Hepatocyte (in vitro differentiated cells): Measurements from ENCODE around the gene NELFA.

ENCODE experiments used
- CTCF ChIP-seq: fragments of 200-600 bp; sonication (generic); IDR thresholded peaks from 2 replicates; pipeline ENCODE4 v1.5.1; 2016; ENCODE audit warnings: antibody characterized with exemption, mild to moderate bottlenecking; ENCODE audit not compliant: poor library complexity
- EZH2 ChIP-seq: fragments of 200-600 bp; sonication (generic); IDR thresholded peaks from 2 replicates; pipeline ENCODE4 v1.6.1; 2016; ENCODE audit warnings: antibody characterized with exemption, mild to moderate bottlenecking, borderline replicate concordance
- EZH2phosphoT487 ChIP-seq: fragments of 200-600 bp; sonication (generic); IDR thresholded peaks from one replicate; pipeline ENCODE4 v1.6.1; 2018; ENCODE audit warnings: antibody characterized with exemption, mild to moderate bottlenecking, low read depth, moderate library complexity; ENCODE audit not compliant: unreplicated experiment, severe bottlenecking

- no peak for TF ChIP-seq CTCF
- no peak for TF ChIP-seq EZH2phosphoT487
- no peak for TF ChIP-seq EZH2
Measured at GRCh38 chr4:1952719-1953118, 56.1 kb downstream of the NELFA start.
